ENCODE results near the gene MUC6. TPM values are rescaled to one million over a fixed set of nuclear protein-coding genes. Genes with fewer than 3 reads are reported as not detected.

The MUC6 gene
- total RNA-seq, 1 experiment from 2014 or later = not detected

- H3K56ac ChIP-seq (ENCODE audit: insufficient read length, low read depth, low read length) = no peak overlapping the region
- H3K27me3 Mint-ChIP-seq (ENCODE audit: low read depth) = no peaks in the 10 kb centered on the region
- no peak overlapping the region for H3K14ac ChIP-seq (ENCODE audit: insufficient read depth, low read length)
- H4K20me1 ChIP-seq (ENCODE audit: control insufficient read depth, insufficient read depth, insufficient read length) = no peaks in the 10 kb centered on the region
- no peak overlapping the region for H3K27ac ChIP-seq (ENCODE audit: insufficient read length, low read depth, low read length)
- H3K23me2 ChIP-seq (ENCODE audit: insufficient read length, low read depth, low read length, poor library complexity, severe bottlenecking) = no peaks in the 10 kb centered on the region
- no peak overlapping the region for H3K23ac ChIP-seq (ENCODE audit: insufficient read length, low read depth, low read length)
- peak; percentile 33 for DNase-seq
- no peaks in the 10 kb centered on the region for H3K79me1 ChIP-seq (ENCODE audit: insufficient read depth, low read depth, low read length, poor library complexity, severe bottlenecking)
- H4K5ac ChIP-seq (ENCODE audit: insufficient read length, low read depth, low read length) = no peak overlapping the region
- no peak overlapping the region for H2BK20ac ChIP-seq (ENCODE audit: low read depth, low read length, poor library complexity, severe bottlenecking)
- H3T11ph ChIP-seq (ENCODE audit: low read length) = no peak overlapping the region
- TF ChIP-seq CTCF (conservative IDR thresholded peaks at IDR 0.05) = no peak
- peaks cover 3 to 5% of the 10 kb centered on the region in 2 experiments; a peak in 3 of 4 replicates for H3K4me1 Mint-ChIP-seq
- no peaks in the 10 kb centered on the region for H3K9me3 Mint-ChIP-seq
- H3K79me2 ChIP-seq (ENCODE audit: insufficient read depth, low read length) = no peaks in the 10 kb centered on the region
- no peak overlapping the region for H2AFZ ChIP-seq (ENCODE audit: low read length)
- H3K27ac Mint-ChIP-seq = no peak overlapping the region
- H3K4me1 ChIP-seq (ENCODE audit: insufficient read depth, low read length) = no peaks in the 10 kb centered on the region
- H3K9ac ChIP-seq (ENCODE audit: extremely low read depth, insufficient read length, low read length) = no peak overlapping the region
- no peak overlapping the region for H3K4me3 Mint-ChIP-seq
- H3K9me3 ChIP-seq (ENCODE audit: control insufficient read depth, low read depth, low read length) = no peaks in the 10 kb centered on the region
- H4K8ac ChIP-seq (replicated peaks; ENCODE audit: insufficient read length, low read depth, low read length) = no peak overlapping the region
- no peak overlapping the region for H2BK12ac ChIP-seq (ENCODE audit: insufficient read length, low read depth, low read length)
- no peaks in the 10 kb centered on the region for H3K36me3 Mint-ChIP-seq (ENCODE audit: insufficient read depth in 1 of 3, low read depth in 3 of 3)
- H3K4ac ChIP-seq (ENCODE audit: low read depth, low read length) = no peak overlapping the region
- H3K4me2 ChIP-seq (ENCODE audit: insufficient read depth, insufficient read length, low read length) = no peak overlapping the region
- H2AK5ac ChIP-seq (ENCODE audit: insufficient read length, low read length) = no peak overlapping the region
- no peaks in the 10 kb centered on the region for H3K27me3 ChIP-seq (ENCODE audit: insufficient read depth, low read length)
- H2BK5ac ChIP-seq (ENCODE audit: insufficient read length, low read length) = no peak overlapping the region
- H4K91ac ChIP-seq (ENCODE audit: insufficient read length, low read depth, low read length) = no peak overlapping the region
- no peak overlapping the region for H3K18ac ChIP-seq (ENCODE audit: insufficient read length, low read depth, low read length)
- no CpG with 5 or more reads among the region's 39 CpGs for WGBS (ENCODE audit: extremely low coverage, insufficient read length, low lambda C conversion rate)
- no peak overlapping the region for H2BK120ac ChIP-seq (ENCODE audit: low read depth, low read length, poor library complexity, severe bottlenecking)
- H2BK15ac ChIP-seq (ENCODE audit: low read depth, low read length) = no peak overlapping the region
These were observed 41.7 kb upstream of the MUC6 start for GRCh38 chr11:1078191-1078601.

All from H9 (cell line).